Panc1 (cell line): ENCODE data around the gene AGRN. TPM values are rescaled to one million over a fixed set of nuclear protein-coding genes. Genes with fewer than 3 reads are reported as not detected.

Source experiments
- ATAC-seq: fragments of 200-7000 bp; cut with Tn5 transposase; 2 replicates; pipeline ENCODE4 v1.9.1; 2020; ENCODE audit warnings: mild to moderate bottlenecking, moderate library complexity
- BruUV-seq: library from RNA; stranded (reverse); fragments of 400-500 nt; replicated peaks from 2 replicates; lab custom pipeline; 2021; lab: Mats Ljungman, UMichigan
- CTCF ChIA-PET: fragments of 300-600 bp; sonication (Branson Sonifier 250); formaldehyde crosslinking; loops from one replicate; lab custom pipeline; 2022; ENCODE audit warnings: antibody characterized with exemption; lab: Charles Lee
- POLR2A ChIA-PET: fragments of 300-600 bp; sonication (Branson Sonifier 250); formaldehyde crosslinking; loops from one replicate; lab custom pipeline; 2022; ENCODE audit warnings: antibody characterized with exemption; lab: Charles Lee
- DNase-seq: peaks from one replicate; pipeline ENCODE4 v3.0.0-alpha.2; 2010; ENCODE audit warnings: low read depth, low spot score
- H3K27ac ChIP-seq: 2 replicates; pipeline ENCODE4 v1.5.1; 2011; ENCODE audit warnings: mild to moderate bottlenecking, low read length, inconsistent platforms
- H3K27me3 ChIP-seq: fragments of 200-500 bp; sonication (Bioruptor generic); 2 replicates; pipeline ENCODE4 v1.6.0; 2014; ENCODE audit warnings: low read length, inconsistent platforms; ENCODE audit not compliant: control insufficient read depth, insufficient read depth
- H3K36me3 ChIP-seq: fragments of 200-500 bp; sonication (Bioruptor generic); 2 replicates; pipeline ENCODE4 v1.5.1; 2014; ENCODE audit warnings: inconsistent platforms, mild to moderate bottlenecking, low read length, moderate library complexity; ENCODE audit not compliant: control insufficient read depth, insufficient read depth
- H3K4me1 ChIP-seq: 2 replicates; pipeline ENCODE4 v1.5.1; 2011; ENCODE audit warnings: inconsistent platforms, mild to moderate bottlenecking, low read length, moderate library complexity; ENCODE audit not compliant: control insufficient read depth, insufficient read depth
- H3K4me3 ChIP-seq, 2 experiments: 2 replicates each; pipeline ENCODE4 v1.5.1; 2011 to 2012; ENCODE audit warnings: low read depth in 2 of 2, low read length in 2 of 2, mild to moderate bottlenecking in 2 of 2, inconsistent platforms in 1 of 2, moderate library complexity in 1 of 2
- H3K9me3 ChIP-seq: fragments of 200-500 bp; sonication (Bioruptor generic); 2 replicates; pipeline ENCODE4 v1.5.1; 2014; ENCODE audit warnings: low read depth, mild to moderate bottlenecking, inconsistent platforms, low read length, moderate library complexity; ENCODE audit not compliant: control insufficient read depth, insufficient read depth
- CTCF ChIP-seq: fragments of 450-650 bp; IDR thresholded peaks from 2 replicates; pipeline ENCODE4 v1.5.1; 2017; ENCODE audit warnings: mild to moderate bottlenecking
- POLR2AphosphoS5 ChIP-seq: IDR thresholded peaks from 2 replicates; pipeline ENCODE4 v1.6.1; 2012; ENCODE audit warnings: mild to moderate bottlenecking, low read depth, low read length, moderate library complexity
- REST ChIP-seq, 2 experiments: IDR thresholded peaks; 2 replicates each; pipeline ENCODE4 v1.6.1; 2011 to 2012; ENCODE audit warnings: low read depth in 2 of 2, control low read depth in 1 of 2, low read length in 1 of 2, mild to moderate bottlenecking in 1 of 2, moderate library complexity in 1 of 2; ENCODE audit not compliant: insufficient read depth in 1 of 2
- SIN3A ChIP-seq: IDR thresholded peaks from 2 replicates; pipeline ENCODE4 v1.6.1; 2012; ENCODE audit warnings: low read depth, mild to moderate bottlenecking, low read length, moderate library complexity, borderline replicate concordance; ENCODE audit not compliant: insufficient read depth
- TCF7L2 ChIP-seq: IDR thresholded peaks from 2 replicates; pipeline ENCODE4 v1.6.1; 2011; ENCODE audit warnings: mild to moderate bottlenecking, low read depth, low read length, inconsistent platforms
- in situ Hi-C: cut with HindIII; loops from 2 replicates; pipeline ENCODE4 v1.10.0; 2016; ENCODE audit warnings: low sequenced_read_pairs, low pct_unique_long_range_greater_than_20kb
- intact Hi-C: fragments of 100-400 bp; cut with micrococcal nuclease; formaldehyde crosslinking; loops from one replicate; pipeline ENCODE4 v1.10.0; 2022; ENCODE audit not compliant: unreplicated experiment
- total RNA-seq: library from RNA; stranded (reverse); gene quantifications from one replicate; pipeline ENCODE4 v1.2.1, GENCODE V29; 2021; ENCODE audit not compliant: unreplicated experiment

Gene AGRN
- total RNA-seq, 1 experiment from 2014 or later, result 153 TPM

GRCh38 chr1:1045129-1045528 is 25.2 kb downstream of the AGRN start:
- CTCF ChIA-PET, result no interaction called here

GRCh38 chr1:1046243-1046642 is 26.3 kb downstream of the AGRN start:
- H3K4me1 ChIP-seq, result no peaks in the 10 kb centered on the region
- no TSS peak for BruUV-seq
- no peaks in the 10 kb centered on the region for H3K27me3 ChIP-seq
- H3K36me3 ChIP-seq, result no peaks in the 10 kb centered on the region
- H3K9me3 ChIP-seq, result no peaks in the 10 kb centered on the region
- ChIA-PET POLR2A (no interaction called here), CTCF (no interaction called here)
- H3K4me3 ChIP-seq, result no peak overlapping the region
- DNase-seq (no peak), ATAC-seq (no peak)
- intact Hi-C loops, result no loop called here
- TF ChIP-seq REST (IDR thresholded peaks at IDR 0.05; ENCODE audit: insufficient read depth in 1 of 2, low read depth in 2 of 2, low read length in 1 of 2), result no peak
- no peak for TF ChIP-seq SIN3A
- no peak for TF ChIP-seq CTCF
- TF ChIP-seq POLR2AphosphoS5, result no peak
- no peak for TF ChIP-seq TCF7L2
- H3K27ac ChIP-seq, result no peak overlapping the region
- in situ Hi-C loops, result no loop called here

More at GRCh38 chr1:1045129-1045528, 25.2 kb downstream of the AGRN start:
- H3K27ac ChIP-seq, result no peak overlapping the region
- H3K27me3 ChIP-seq, result no peaks in the 10 kb centered on the region
- DNase-seq (no peak), ATAC-seq (no peak)
- H3K4me1 ChIP-seq, result peaks cover 1% of the 10 kb centered on the region; the same call in 1 of the 2 replicates
- intact Hi-C loops, result no loop called here
- BruUV-seq, result no TSS peak
- no peak overlapping the region for H3K4me3 ChIP-seq
- no peaks in the 10 kb centered on the region for H3K9me3 ChIP-seq
- POLR2A ChIA-PET, result no interaction called here
- in situ Hi-C loops, result no loop called here
- H3K36me3 ChIP-seq, result no peaks in the 10 kb centered on the region
- TF ChIP-seq CTCF (no peak), SIN3A (no peak), POLR2AphosphoS5 (no peak), REST (IDR thresholded peaks at IDR 0.05; ENCODE audit: insufficient read depth in 1 of 2, low read depth in 2 of 2, low read length in 1 of 2) (no peak), TCF7L2 (no peak)
